Panc1 (cell line): Measurements from ENCODE around the gene GNG7. TPM values are rescaled to one million over a fixed set of nuclear protein-coding genes. Genes with fewer than 3 reads are reported as not detected.

Experiments
- ATAC-seq: fragments of 200-7000 bp; cut with Tn5 transposase; 2 replicates; pipeline ENCODE4 v1.9.1; 2020; ENCODE audit warnings: mild to moderate bottlenecking, moderate library complexity
- BruUV-seq: library from RNA; stranded (reverse); fragments of 400-500 nt; replicated peaks from 2 replicates; lab custom pipeline; 2021; lab: Mats Ljungman, UMichigan
- CTCF ChIA-PET: fragments of 300-600 bp; sonication (Branson Sonifier 250); formaldehyde crosslinking; loops from one replicate; lab custom pipeline; 2022; ENCODE audit warnings: antibody characterized with exemption; lab: Charles Lee
- POLR2A ChIA-PET: fragments of 300-600 bp; sonication (Branson Sonifier 250); formaldehyde crosslinking; loops from one replicate; lab custom pipeline; 2022; ENCODE audit warnings: antibody characterized with exemption; lab: Charles Lee
- DNase-seq: peaks from one replicate; pipeline ENCODE4 v3.0.0-alpha.2; 2010; ENCODE audit warnings: low read depth, low spot score
- H3K27ac ChIP-seq: 2 replicates; pipeline ENCODE4 v1.5.1; 2011; ENCODE audit warnings: mild to moderate bottlenecking, low read length, inconsistent platforms
- H3K27me3 ChIP-seq: fragments of 200-500 bp; sonication (Bioruptor generic); 2 replicates; pipeline ENCODE4 v1.6.0; 2014; ENCODE audit warnings: low read length, inconsistent platforms; ENCODE audit not compliant: control insufficient read depth, insufficient read depth
- H3K36me3 ChIP-seq: fragments of 200-500 bp; sonication (Bioruptor generic); 2 replicates; pipeline ENCODE4 v1.5.1; 2014; ENCODE audit warnings: inconsistent platforms, mild to moderate bottlenecking, low read length, moderate library complexity; ENCODE audit not compliant: control insufficient read depth, insufficient read depth
- H3K4me1 ChIP-seq: 2 replicates; pipeline ENCODE4 v1.5.1; 2011; ENCODE audit warnings: inconsistent platforms, mild to moderate bottlenecking, low read length, moderate library complexity; ENCODE audit not compliant: control insufficient read depth, insufficient read depth
- H3K4me3 ChIP-seq, 2 experiments: 2 replicates each; pipeline ENCODE4 v1.5.1; 2011 to 2012; ENCODE audit warnings: low read depth in 2 of 2, low read length in 2 of 2, mild to moderate bottlenecking in 2 of 2, inconsistent platforms in 1 of 2, moderate library complexity in 1 of 2
- H3K9me3 ChIP-seq: fragments of 200-500 bp; sonication (Bioruptor generic); 2 replicates; pipeline ENCODE4 v1.5.1; 2014; ENCODE audit warnings: low read depth, mild to moderate bottlenecking, inconsistent platforms, low read length, moderate library complexity; ENCODE audit not compliant: control insufficient read depth, insufficient read depth
- CTCF ChIP-seq: fragments of 450-650 bp; IDR thresholded peaks from 2 replicates; pipeline ENCODE4 v1.5.1; 2017; ENCODE audit warnings: mild to moderate bottlenecking
- POLR2AphosphoS5 ChIP-seq: IDR thresholded peaks from 2 replicates; pipeline ENCODE4 v1.6.1; 2012; ENCODE audit warnings: mild to moderate bottlenecking, low read depth, low read length, moderate library complexity
- REST ChIP-seq, 2 experiments: IDR thresholded peaks; 2 replicates each; pipeline ENCODE4 v1.6.1; 2011 to 2012; ENCODE audit warnings: low read depth in 2 of 2, control low read depth in 1 of 2, low read length in 1 of 2, mild to moderate bottlenecking in 1 of 2, moderate library complexity in 1 of 2; ENCODE audit not compliant: insufficient read depth in 1 of 2
- SIN3A ChIP-seq: IDR thresholded peaks from 2 replicates; pipeline ENCODE4 v1.6.1; 2012; ENCODE audit warnings: low read depth, mild to moderate bottlenecking, low read length, moderate library complexity, borderline replicate concordance; ENCODE audit not compliant: insufficient read depth
- TCF7L2 ChIP-seq: IDR thresholded peaks from 2 replicates; pipeline ENCODE4 v1.6.1; 2011; ENCODE audit warnings: mild to moderate bottlenecking, low read depth, low read length, inconsistent platforms
- in situ Hi-C: cut with HindIII; loops from 2 replicates; pipeline ENCODE4 v1.10.0; 2016; ENCODE audit warnings: low sequenced_read_pairs, low pct_unique_long_range_greater_than_20kb
- intact Hi-C: fragments of 100-400 bp; cut with micrococcal nuclease; formaldehyde crosslinking; loops from one replicate; pipeline ENCODE4 v1.10.0; 2022; ENCODE audit not compliant: unreplicated experiment
- total RNA-seq: library from RNA; stranded (reverse); gene quantifications from one replicate; pipeline ENCODE4 v1.2.1, GENCODE V29; 2021; ENCODE audit not compliant: unreplicated experiment

Gene GNG7
- total RNA-seq, 1 experiment from 2014 or later, result 0.74 TPM

GRCh38 chr19:2561895-2562294 lies 140.6 kb downstream of the GNG7 start:
- intact Hi-C loops, result no loop called here
- no peaks in the 10 kb centered on the region for H3K9me3 ChIP-seq
- H3K36me3 ChIP-seq, result no peaks in the 10 kb centered on the region
- in situ Hi-C loops, result no loop called here
- ATAC-seq (no peak), DNase-seq (no peak)
- ChIA-PET POLR2A (no interaction called here), CTCF (interaction anchor here (0.6 kb wide), 1 partner anchor 359 kb away, joined by 3 read pairs; no protein-coding TSS in a partner anchor)
- BruUV-seq, result no TSS peak
- H3K4me3 ChIP-seq, result no peak overlapping the region
- H3K27me3 ChIP-seq, result no peaks in the 10 kb centered on the region
- peaks cover 9% of the 10 kb centered on the region for H3K4me1 ChIP-seq
- TF ChIP-seq CTCF (no peak), REST (IDR thresholded peaks at IDR 0.05; ENCODE audit: insufficient read depth in 1 of 2, low read depth in 2 of 2, low read length in 1 of 2) (no peak), TCF7L2 (no peak), SIN3A (no peak), POLR2AphosphoS5 (no peak)
- H3K27ac ChIP-seq, result no peak overlapping the region

GRCh38 chr19:2561221-2561620 lies 141.3 kb downstream of the GNG7 start:
- no TSS peak for BruUV-seq
- in situ Hi-C loops, result no loop called here
- TF ChIP-seq POLR2AphosphoS5 (no peak), REST (IDR thresholded peaks at IDR 0.05; ENCODE audit: insufficient read depth in 1 of 2, low read depth in 2 of 2, low read length in 1 of 2) (no peak), CTCF (no peak), SIN3A (no peak), TCF7L2 (no peak)
- no peak for ATAC-seq
- Histone ChIP-seq H3K4me1 (peaks cover 9% of the 10 kb centered on the region), H3K36me3 (no peaks in the 10 kb centered on the region), H3K4me3 (no peak overlapping the region), H3K27me3 (no peaks in the 10 kb centered on the region), H3K9me3 (no peaks in the 10 kb centered on the region), H3K27ac (no peak overlapping the region; the same call in 1 of the 2 replicates)
- DNase-seq, result no peak
- intact Hi-C loops, result no loop called here
- ChIA-PET CTCF (interaction anchor here (0.6 to 0.7 kb wide), 2 partner anchors 9 to 18 kb away, joined by 3 read pairs; no protein-coding TSS in a partner anchor), POLR2A (no interaction called here)
